Inflammatory macrophage treated with lipopolysaccharide for 4 hours (primary cell): ENCODE results near the gene COQ10A.
"Not testable (repeated sequence)": the region's sequence is repeated elsewhere in the genome, so short reads cannot be mapped to it uniquely, and the experiment has no call there.

Source experiments
- DNase-seq: peaks from one replicate; pipeline ENCODE4 v3.0.0-alpha.2; 2020

COQ10A gene

DNA sequence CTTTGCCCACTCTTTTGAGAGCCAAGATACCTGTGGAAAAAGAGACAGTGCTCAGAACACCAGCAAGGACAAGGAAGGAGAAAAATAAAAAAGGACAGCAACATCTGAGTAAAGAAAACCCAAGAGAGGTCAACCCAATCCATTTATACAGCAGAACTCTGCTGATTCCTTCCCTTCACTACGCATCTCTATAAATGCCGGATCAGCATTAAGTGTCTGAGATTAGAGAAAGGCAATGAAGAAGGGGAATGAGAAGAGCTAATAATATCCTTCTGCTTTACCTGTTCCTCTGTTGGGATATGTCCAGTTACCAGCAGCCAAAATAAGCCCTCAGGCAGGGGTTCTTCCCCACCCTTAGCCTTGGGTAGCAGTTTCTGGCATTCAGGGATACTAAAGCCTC lies 15.8 kb downstream of the COQ10A start:
- no peak for DNase-seq

DNA sequence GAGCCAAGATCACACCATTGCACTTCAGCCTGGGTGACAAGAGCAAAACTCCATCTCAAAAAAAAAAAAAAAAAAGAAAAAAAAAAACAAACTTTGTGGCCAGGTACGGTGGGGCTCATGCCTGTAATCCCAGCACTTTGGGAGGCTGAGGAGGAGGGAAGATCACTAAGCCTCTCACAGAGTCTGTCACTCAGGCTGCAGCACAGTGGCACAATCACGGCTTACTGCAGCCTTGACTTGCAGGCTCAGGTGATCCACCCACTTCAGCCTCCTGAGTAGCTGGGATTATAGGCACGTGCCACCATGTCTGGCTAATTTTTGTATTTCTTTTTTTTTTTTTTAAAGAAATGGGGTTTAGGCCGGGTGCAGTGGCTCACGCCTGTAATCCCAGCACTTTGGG lies 17.5 kb downstream of the COQ10A start:
- DNase-seq, result not testable (repeated sequence)

DNA sequence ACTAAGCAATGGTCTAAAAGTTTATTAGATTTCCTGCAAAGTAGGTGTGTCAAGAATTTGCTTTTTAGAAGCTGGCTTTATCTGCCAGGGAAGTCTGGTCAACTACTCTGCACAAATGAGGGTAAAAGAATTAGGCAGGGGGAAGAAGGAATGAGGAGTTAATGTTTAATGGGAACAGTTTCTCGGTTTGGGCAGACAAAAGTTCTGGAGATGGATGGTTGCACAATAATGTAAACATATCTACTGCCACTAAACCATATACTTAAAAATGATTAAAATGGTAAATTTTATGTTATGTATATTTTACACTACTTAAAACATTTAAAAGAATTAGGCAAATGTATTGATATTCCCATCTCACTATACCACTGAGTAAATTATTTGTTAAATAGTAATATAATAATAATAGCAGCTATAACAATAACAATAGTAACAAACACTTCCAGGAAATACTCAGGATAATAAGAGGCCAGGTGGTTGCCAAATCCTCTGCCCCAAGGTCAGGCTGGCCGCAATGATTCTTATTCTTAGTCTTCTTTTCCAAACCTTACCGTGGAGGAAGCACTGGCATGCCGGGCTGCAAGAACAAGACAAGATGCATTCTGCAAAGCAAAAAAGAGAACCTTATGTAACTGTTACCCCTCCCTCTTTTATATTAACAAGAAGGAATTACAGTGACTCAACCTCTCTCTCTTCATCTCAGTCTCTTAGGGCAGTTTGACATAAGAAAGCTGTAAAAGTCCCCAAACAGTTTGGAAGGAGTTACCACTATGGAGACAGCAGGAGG lies 19.5 kb downstream of the COQ10A start:
- no peak for DNase-seq

DNA sequence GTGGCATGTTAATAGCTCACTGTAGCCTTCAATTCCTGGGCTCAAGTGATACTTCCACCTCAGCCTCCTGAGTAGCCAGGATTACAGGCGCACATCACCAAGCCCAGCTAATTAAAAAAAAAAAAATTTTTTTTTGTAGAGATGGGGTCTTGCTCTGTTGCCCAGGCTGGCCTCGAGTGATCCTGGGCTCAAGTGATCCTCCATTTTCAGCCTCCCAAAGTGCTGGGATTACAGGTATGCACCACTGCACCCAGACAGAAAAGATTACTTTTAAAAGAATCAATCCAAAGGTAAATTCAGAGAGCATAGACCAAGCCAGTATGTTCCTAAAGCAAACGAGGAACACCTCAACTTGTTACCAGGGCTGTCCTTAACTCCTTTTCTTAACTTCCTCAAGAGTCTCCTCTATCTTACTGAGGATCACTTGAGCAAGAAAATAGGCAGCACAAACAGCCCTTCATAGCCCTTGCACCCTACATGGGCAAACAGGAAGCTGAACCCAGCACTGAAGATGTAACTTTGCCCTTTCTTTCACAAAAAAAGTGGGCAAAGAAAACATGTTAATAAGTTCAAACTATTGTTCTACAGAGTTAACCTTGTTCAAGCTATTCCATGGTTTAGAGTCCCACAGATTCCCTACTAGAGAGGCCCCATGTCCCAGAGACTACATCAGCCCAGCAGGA lies 22.1 kb downstream of the COQ10A start:
- DNase-seq, result peak; percentile 26

DNA sequence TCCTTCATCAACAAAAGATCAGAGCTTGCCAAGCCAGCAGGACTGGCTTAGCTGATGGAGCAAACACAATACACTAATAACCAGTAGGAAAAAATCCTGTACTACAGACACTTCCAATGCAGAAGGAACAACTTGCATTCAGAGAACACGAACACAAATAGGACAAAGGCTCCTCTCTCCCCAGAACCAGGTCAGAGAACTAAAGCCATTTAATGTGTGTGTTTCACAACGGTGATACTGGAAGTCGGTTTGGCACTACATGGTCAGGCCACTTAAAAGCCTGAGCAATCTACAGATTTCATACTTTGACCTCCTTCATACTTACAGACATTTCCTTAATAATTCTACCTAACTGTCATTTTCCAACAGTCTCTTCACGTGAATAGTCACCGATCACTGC lies 27.1 kb downstream of the COQ10A start:
- DNase-seq, result no peak

DNA sequence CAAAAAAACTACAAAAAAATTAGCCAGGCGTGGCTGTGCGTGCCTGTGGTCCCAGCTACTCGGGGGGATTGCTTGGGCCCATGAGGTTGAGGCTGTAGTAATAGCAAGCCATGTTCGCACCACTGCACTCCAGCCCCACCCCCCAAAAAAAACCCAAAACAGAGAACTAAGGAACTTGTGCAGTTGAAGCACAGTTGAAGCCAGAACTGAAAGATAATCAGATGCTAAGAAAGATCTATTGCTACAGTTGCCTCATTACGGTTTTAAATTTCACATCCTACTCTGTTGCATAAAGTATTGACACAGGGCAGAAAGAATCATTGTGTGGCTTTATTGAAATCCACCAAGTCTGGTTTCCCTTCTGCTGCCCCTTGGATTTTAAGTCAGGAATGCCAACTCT lies 29.6 kb downstream of the COQ10A start:
- peak; percentile 80 for DNase-seq

DNA sequence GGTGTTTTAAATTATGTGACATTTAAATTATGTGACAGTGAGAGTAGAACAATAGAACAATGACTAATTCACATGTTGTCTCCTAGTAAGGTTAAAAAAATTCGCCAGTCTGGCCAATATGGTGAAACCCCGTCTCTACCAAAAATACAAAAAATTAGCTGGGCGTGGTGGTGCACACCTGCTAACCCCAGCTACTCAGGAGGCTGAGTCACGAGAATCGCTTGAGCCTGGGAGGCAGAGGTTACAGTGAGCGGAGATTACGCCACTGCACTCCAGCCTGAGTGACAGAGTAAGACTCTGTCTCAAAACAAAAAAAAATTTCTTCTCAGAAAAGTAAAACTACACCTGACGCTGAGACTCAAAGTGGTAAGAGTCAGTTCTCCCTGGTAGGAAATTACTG lies 30.7 kb downstream of the COQ10A start:
- no peak for DNase-seq

DNA sequence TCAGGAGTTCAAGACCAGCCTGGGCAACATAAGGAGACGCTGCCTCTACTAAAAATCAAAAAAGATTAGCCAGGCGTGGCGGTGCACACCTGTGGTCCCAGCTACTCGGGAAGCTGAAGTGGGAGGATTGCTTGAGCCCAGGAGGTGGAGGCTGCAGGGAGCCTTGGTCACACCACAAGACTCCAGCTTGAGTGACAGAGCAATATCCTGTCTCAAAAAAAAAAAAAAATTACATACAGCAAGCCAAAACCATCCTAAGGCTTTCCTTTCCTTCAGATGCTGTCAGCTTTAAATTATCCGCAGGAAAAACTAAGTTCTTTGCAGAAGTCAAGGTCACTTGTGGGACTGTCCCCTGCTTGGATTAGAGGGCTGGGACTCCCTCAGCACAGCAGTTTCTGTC lies 32.1 kb downstream of the COQ10A start:
- DNase-seq, result no peak

DNA sequence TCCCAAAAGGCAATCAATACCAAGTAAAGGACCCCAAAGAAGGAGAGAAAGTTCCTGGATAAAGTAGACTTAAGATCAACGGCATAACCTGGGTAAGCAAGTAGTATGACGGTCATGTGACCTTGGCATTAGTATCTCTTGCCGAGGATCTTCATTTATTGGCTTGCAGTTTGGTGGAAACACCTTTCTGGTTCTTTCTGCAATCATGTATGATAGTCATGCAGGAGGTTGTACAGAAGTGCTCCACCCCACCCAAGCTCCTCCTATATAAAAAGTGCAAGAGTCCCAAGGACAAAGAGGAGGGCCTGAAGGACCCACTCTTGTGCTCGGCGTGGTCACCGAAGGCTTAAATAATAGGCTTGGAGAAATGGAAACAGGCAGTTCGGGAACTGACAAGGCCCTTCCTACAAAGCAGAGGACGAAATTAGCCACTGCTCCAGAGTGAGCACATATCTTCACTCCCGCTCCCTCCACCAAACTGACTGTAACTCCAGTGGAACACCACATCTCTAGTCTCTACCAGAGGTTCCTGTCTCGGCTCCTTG lies 32.6 kb downstream of the COQ10A start:
- peak; percentile 20 for DNase-seq

DNA sequence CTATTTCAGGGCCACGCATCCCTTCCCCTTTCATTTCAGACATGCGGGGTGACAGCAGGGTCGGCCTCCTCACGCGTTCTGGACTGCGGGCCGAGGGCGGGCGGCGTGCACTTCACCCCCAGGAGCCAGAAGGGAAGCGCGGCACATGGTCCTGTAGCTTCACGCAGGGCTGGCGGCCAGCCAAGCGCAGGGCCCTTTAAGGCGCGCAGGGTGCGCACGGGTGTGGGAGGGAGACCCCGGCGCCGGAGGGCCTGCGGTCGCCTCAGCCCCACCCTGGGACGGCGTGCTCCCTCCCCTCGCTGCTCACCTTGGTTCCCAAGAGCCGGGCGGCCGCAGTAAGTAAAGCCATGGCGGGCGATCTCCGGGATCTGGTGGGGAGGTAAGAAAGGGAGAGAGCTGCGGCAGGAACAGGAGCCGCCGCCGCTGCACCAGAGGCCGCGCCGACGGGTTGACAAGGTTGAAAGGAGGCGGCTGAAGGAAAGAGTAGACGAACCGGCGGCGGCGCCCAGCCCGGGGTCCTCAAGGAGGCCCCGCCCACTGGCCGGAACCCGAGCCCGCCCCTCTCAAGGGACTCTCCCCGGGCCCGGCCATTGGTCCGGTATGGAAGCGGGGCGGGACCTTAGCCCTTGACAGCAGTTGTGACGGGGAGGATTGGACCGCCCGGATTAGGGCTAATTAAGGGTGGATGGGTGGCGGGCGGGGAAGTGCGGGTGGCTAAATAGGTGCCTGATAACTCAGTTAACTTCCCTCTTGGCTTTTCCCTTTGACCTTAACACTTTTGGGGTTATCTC lies 33.3 kb downstream of the COQ10A start, which contains the start of gene CS:
TSS of gene CS (minus strand) at position 478 of the 791 bp plus-strand sequence. CDS start at position 349, 129 bp downstream.
- DNase-seq, result peak; percentile 99

DNA sequence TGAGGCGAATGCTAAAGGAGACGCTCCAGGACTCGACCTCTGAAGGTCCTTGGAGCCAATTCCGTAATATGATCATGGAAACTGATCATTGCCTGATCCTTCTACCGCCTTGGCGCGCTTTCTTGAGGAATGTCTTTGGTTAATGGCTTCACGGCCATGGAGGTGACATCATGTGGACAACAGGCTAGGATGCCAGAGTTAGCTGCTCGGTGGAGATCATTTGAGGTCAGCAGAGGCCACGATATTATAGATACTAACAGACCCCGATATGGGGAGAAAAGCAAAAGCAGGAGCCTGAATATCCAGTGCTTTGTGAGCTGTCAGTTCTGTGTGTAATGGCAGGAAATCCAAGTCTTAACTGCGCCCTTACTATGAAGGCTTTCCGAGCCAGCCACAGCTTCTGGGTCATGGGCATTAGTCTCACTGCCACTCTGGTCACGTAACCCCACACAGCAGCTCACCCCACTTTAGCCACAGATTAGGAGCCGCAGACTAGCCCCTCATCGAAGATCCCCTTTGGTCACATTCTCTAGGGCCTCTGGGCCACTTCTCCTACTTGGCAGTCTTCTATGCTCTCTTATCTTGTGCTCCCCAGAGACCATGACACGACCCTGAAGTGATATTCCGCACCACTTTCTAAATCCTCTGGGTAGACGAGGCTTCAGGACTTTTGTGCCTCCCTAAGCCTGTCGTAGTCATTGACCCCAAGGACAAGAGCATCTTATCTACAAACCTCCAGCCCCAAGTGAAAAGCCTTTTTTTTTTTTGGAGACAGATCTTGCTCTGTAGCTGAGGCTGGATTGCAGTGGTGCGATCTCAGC lies 34.1 kb downstream of the COQ10A start:
- DNase-seq, result no peak

DNA sequence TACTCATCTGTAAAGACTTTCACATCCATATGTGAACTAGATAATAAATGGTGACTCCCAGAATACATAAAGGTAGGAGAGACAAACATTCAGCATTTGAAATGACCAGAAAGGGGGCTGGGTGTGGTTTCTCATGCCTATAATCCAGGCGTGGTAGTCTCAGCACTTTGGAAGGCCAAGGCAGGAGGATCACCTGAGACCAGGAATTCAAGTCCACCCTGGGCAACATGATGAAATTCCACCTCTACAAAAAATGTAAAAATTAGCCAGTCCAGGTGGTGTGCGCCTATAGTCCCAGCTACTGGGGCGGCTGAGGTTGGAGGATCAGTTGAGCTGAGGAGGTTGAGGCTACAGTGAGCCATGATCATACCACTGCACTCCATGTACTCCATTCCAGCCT lies 37.5 kb downstream of the COQ10A start:
- DNase-seq, result no peak

DNA sequence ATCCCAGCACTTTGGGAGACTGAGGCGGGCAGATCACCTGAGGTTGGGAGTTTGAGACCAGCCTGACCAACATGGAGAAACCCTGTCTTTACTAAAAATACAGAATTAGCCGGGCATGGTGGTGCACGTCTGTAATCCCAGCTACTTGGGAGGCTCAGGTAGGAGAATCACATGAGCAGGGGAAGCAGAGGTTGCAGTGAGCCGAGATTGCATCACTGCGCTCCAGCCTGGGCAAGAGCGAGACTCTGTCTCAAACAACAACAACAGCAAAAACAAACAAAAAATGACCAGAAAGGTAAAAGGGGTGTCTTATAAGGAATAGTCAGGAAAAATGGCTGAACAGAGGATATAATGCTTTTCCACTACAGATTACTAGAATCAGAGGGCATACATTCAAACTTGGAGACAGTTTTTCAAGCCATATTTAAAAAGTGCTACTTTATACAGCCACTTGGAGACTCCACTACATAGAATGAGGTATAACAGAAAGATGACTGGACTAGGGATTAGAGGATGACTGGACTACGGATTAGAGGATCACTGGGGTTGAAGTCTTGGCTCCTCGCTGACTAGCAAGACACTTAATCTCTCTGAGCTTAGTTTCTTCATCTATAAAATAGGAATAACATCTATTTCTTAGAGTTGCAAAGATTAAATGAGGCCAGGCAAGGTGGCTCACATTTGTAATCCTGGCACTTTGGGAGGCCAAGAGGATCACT lies 38.3 kb downstream of the COQ10A start:
- no peak for DNase-seq

DNA sequence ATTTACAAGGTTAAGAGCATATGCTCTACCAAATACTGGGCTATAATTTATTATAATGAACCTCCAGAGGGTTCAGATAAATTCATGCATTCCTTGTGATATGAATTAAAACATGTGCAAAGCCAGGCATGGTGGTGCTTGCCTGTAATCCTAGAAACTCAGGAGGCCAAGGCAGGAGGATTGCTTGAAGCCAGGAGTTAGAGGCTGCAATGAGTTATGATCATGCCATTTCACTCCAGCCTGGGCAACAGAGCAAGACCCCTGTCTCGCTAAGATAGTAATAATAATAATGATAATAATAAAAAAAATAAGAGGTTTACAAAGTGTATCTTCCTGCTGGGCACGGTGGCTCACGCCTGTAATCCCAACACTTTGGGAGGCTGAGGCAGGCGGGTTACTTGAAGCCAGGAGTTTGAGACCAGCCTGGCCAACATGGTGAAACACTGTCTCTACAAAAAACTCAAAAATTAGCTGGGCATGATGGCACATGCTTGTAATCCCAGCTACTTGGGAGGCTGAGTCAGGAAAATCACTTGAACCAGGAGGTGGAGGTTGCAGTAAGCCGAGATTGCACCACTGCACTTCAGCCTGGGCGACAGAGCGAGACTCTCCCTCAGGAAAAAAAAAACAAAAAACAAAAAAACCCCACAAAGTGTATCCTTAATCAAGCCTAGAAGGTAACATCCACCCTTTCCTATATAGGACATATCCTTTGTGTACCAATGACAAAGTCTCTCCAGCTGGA lies 40.7 kb downstream of the COQ10A start:
- DNase-seq, result no peak

DNA sequence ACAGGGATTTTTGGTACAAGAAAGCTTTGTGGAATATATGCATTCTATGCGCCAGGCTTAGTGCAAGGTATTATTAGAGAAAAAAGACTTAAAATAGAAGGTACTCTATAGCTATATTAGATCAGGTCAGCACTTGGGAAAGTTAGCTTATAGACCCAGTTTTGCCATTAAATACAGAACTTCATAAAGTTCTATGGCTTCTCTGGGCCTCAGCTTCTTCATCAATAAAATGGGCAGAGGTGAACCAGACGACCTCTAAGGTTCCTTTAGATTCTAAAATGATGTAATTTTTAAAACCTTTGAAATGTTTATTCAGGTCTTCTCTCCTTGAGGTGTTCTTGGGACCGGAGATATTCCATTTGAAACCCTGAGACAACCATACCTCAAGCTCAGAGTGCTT lies 42.0 kb downstream of the COQ10A start:
- no peak for DNase-seq

DNA sequence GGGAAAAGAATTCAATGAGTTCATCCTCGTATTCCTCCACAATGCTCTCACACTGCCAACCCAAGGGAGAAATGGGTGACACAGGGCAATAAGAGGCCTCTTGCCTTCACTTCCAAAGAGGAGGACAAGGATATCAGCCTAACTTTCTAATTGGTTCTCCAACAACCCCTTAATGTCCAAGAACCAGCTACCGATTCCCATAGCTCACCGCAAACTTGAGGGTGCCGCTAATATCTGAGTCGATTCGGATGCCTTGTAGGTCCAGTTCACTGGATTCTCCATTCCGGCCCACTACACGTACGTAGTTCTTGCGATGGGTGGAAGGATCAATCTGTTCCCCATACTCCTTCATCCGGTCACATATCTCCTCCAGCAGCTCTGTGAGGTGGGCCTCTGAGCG lies 44.3 kb downstream of the COQ10A start:
- no peak for DNase-seq

DNA sequence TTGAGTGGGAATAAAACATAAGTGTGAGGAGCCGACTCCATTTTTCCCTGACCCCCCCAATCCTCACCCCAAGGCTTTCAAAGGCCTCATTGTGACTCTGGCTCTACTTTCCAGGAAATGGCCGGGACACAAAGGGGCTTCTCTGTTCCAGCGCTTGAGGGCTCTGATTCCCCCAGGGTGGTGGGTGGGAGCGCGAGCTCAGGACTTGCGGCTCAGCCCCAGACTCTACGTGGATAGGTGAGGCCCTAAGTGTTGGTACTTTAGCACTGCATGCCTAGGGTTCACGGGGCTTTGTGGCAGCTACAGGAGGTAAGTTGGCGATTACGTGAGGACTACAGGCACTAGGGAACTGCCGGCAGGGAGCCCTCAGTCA lies 48.5 kb downstream of the COQ10A start:
- no peak for DNase-seq

DNA sequence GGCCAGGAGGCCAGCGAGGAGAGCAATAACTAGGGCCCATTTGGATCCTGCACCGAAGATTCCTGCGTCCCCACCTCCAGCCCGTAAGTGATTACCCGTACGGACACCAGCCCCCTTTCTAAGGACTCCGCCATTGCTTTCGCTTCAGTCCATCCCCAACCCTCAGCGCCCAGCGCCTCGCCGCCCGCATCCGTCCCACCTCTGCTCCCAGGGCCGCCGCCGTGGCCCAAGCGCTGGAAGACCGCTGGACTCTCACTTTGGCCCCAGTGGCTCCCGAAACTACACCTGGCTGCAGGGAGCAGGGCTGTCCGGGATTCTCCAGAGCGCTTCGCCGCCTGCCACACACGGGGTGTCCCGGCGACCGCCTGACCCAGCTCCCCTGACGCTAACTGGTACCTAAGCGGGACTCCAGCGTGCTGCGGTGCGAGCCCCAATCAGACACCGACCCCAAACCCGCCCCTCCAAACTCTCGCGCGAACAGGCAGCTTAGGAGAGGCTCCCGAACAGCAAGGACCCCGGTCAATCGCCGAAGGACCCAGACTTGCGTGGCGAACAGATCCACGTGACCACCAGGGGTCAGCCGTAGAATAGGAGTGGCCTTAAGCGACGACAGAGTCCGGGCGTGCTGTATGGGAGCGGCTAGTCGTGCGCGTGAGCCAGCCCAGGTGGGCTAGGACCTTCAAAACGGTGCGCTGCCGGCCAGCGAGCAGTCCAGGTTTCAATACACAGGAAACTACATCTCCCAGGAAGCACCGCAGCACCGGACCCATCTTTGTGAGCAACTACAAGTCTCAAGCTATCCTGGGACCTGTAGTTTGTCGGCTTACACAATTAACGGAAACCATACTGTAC lies 49.1 kb downstream of the COQ10A start, which contains the start of gene CNPY2:
TSS of gene CNPY2 (minus strand) at position 367 of the 852 bp plus-strand sequence. CDS start 771 bp downstream, outside the sequence.
- DNase-seq, result peak; percentile 95

DNA sequence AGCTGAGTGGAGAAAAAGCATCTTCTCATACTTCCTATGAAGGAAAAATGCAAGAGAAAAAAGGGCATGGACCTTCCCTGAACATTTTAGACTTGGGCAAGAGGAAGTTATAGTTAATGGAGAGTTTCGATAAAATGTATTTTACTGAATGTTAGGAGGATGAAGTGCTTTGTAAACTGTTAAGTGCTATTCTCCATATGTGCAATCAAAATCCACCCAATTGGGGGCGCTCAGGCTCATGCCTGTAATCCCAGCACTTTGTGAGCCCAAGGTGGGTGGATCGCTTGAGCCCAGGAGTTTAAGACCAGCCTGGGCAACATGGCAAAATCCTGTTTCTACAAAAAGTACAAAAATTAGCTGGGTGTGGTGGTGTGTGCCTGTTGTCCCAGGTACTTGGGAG lies 50.9 kb downstream of the COQ10A start:
- no peak for DNase-seq
